NB4 (cell line): Measurements from ENCODE around the gene CNTN4.

Experiments used
- CTCF ChIP-seq: IDR thresholded peaks from one replicate; pipeline ENCODE4 v1.5.1; 2012; ENCODE audit warnings: low read depth, low read length
- POLR2A ChIP-seq: IDR thresholded peaks from 2 replicates; pipeline ENCODE4 v1.6.1; 2011; ENCODE audit warnings: mild to moderate bottlenecking; ENCODE audit not compliant: insufficient read length; ENCODE audit errors: extremely low read depth

GRCh38 chr3:2583046-2583445 is 484.4 kb downstream of the CNTN4 start:
- TF ChIP-seq CTCF (no peak), POLR2A (no peak)
